CD4-positive, CD25-positive, alpha-beta regulatory T cell (primary cell): ENCODE measurements around the gene OTOP3. TPM values are rescaled to one million over a fixed set of nuclear protein-coding genes. Genes with fewer than 3 reads are reported as not detected.
"Not testable (repeated sequence)": the region's sequence is repeated elsewhere in the genome, so short reads cannot be mapped to it uniquely, and the experiment has no call there.

ENCODE experiments used
- ATAC-seq, 2 donors: fragments of 150-1000 bp; cut with Tn5 transposase; one replicate each; pipeline ENCODE4 v1.10.0; 2021; ENCODE audit warnings: low read depth in 2 of 2, moderate number of reproducible peaks in 2 of 2, moderate library complexity in 1 of 2
- DNase-seq, 3 donors: peaks; one replicate each; pipeline versions ENCODE4 v3.0.0 to v3.0.0-alpha.2; 2012 to 2022; ENCODE audit warnings: mixed read lengths in 1 of 3
- H3K27ac ChIP-seq: one replicate; pipeline ENCODE4 v1.7.0; 2013; ENCODE audit warnings: mild to moderate bottlenecking, low read length; ENCODE audit not compliant: insufficient read depth, poor library complexity, severe bottlenecking
- H3K27me3 ChIP-seq: one replicate; pipeline ENCODE4 v1.7.0; 2013; ENCODE audit warnings: low read length; ENCODE audit not compliant: control insufficient read depth, insufficient read depth
- H3K36me3 ChIP-seq: one replicate; pipeline ENCODE4 v1.7.0; 2013; ENCODE audit warnings: mild to moderate bottlenecking, low read length, moderate library complexity; ENCODE audit not compliant: control insufficient read depth, insufficient read depth
- H3K4me1 ChIP-seq: 2 replicates; pipeline ENCODE4 v1.7.0; 2013; ENCODE audit warnings: mild to moderate bottlenecking, low read length; ENCODE audit not compliant: insufficient read depth, control insufficient read depth, poor library complexity, severe bottlenecking
- H3K4me3 ChIP-seq: one replicate; pipeline ENCODE4 v1.7.0; 2013; ENCODE audit warnings: low read depth, mild to moderate bottlenecking, low read length, moderate library complexity
- H3K9me3 ChIP-seq, 2 experiments: 1 replicate in 1 of 2; 2 replicates in 1 of 2; pipeline ENCODE4 v1.7.0; 2013; ENCODE audit warnings: low read length in 2 of 2, mild to moderate bottlenecking in 1 of 2, moderate library complexity in 1 of 2; ENCODE audit not compliant: control insufficient read depth in 2 of 2
- H3K27ac Mint-ChIP-seq, 3 donors: one replicate each; pipeline ENCODE4 v1.8.0; 2020 to 2022; ENCODE audit warnings: mild to moderate bottlenecking in 3 of 3, mixed read lengths in 3 of 3, moderate library complexity in 2 of 3
- H3K27me3 Mint-ChIP-seq: one replicate; pipeline ENCODE4 v1.8.0; 2022; ENCODE audit warnings: mild to moderate bottlenecking, mixed read lengths
- H3K36me3 Mint-ChIP-seq: one replicate; pipeline ENCODE4 v1.8.0; 2020; ENCODE audit warnings: mixed read lengths
- H3K4me1 Mint-ChIP-seq, 4 donors: one replicate each; pipeline ENCODE4 v1.8.0; 2020 to 2022; ENCODE audit warnings: mixed read lengths in 4 of 4, mild to moderate bottlenecking in 1 of 4
- H3K4me3 Mint-ChIP-seq, 4 donors: one replicate each; pipeline ENCODE4 v1.8.0; 2020 to 2022; ENCODE audit warnings: mild to moderate bottlenecking in 4 of 4, mixed read lengths in 4 of 4, moderate library complexity in 3 of 4
- H3K9me3 Mint-ChIP-seq, 7 donors: one replicate each; pipeline ENCODE4 v1.8.0; 2020 to 2022; ENCODE audit warnings: mixed read lengths in 7 of 7, mild to moderate bottlenecking in 3 of 7, moderate library complexity in 2 of 7
- polyA plus RNA-seq, 4 donors: library from polyadenylated mRNA; unstranded; fragments of 300-500 nt; fragmentation: Illumina TruSeq; gene quantifications; one replicate each; pipeline ENCODE4 v1.2.3, GENCODE V29; 2021
- total RNA-seq: library from RNA; stranded (reverse); gene quantifications from one replicate; pipeline ENCODE4 v1.2.3, GENCODE V29; 2022

Gene OTOP3
- total and polyA plus RNA-seq, 5 donors from 2014 or later = not detected

DNA sequence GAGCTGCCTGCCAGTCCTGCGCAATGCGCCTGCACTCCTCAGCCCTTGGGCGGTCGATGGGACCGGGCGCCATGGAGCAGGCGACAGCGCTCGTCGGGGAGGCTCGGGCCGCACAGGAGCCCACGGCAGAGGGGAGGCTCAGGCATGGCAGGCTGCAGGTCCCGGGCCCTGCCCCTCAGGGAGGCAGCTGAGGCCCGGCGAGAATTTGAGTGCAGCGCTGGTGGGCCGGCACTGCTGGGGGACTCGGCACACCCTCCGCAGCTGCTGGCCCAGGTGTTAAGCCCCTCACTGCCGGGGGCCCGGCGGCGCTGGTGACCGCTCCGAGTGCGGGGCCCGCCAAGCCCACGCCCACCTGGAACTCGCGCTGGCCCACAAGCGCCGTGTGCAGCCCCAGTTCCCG, 28.7 kb upstream of the OTOP3 start:
- Histone ChIP-seq H3K27ac (no peak overlapping the region), H3K4me3 (no peak overlapping the region), H3K27me3 (peaks cover 2% of the 10 kb centered on the region), H3K4me1 (no peaks in the 10 kb centered on the region), H3K9me3 (no peaks in the 10 kb centered on the region), H3K36me3 (no peaks in the 10 kb centered on the region)
- Mint-ChIP-seq H3K9me3 (no peaks in the 10 kb centered on the region), H3K36me3 (no peaks in the 10 kb centered on the region), H3K4me1 (peaks cover 0 to 2% (median 0%) of the 10 kb centered on the region in 4 donors), H3K27me3 (peaks cover 4% of the 10 kb centered on the region), H3K4me3 (no peak overlapping the region), H3K27ac (no peak overlapping the region)
- DNase-seq (no peak), ATAC-seq (no peak)

DNA sequence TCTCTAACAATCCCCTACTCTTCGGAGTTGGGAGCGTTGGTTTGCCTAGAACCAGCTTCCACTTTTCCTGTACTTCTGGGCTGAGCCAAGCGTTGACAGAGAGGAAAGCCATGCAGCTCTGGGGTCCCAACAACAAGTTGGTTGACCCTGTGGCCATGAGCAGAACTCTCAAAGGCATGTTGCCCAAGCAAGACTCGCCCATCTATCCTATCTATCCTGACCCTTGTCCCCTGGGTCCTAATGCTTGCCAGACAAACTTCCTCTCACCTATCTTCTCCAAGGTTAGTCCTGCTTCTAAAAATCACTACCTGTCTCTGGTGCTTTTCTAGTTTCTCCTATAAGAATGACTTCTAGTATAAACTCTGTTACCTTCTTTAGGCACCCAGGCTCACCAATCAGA, 26.6 kb upstream of the OTOP3 start:
- H3K4me1 ChIP-seq, H3K9me3 ChIP-seq, H3K27ac Mint-ChIP-seq, H3K36me3 Mint-ChIP-seq, H3K4me3 Mint-ChIP-seq, ATAC-seq, DNase-seq, H3K4me1 Mint-ChIP-seq, H3K27ac ChIP-seq, H3K27me3 Mint-ChIP-seq, H3K9me3 Mint-ChIP-seq, H3K27me3 ChIP-seq, H3K36me3 ChIP-seq, H3K4me3 ChIP-seq: not testable (repeated sequence)

DNA sequence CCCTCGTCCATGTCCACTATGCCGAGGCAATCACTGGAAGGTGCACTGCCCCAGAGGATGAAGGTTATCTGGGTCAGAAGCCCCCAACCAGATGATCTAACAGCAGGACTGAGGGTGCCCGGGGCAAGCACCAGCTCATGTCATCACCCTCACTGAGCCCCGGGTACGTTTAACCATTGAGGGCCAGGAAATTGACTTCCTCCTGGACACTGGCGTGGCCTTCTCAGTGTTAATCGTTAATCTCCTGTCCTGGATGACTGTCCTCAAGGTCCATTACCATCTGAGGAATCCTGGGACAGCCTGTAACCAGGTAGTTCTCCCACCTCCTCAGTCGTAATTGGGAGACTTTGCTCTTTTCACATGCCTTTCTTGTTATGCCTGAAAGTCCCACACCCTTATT, 24.3 kb upstream of the OTOP3 start:
- H3K4me3 ChIP-seq, H3K4me1 ChIP-seq, ATAC-seq, H3K4me3 Mint-ChIP-seq, DNase-seq, H3K4me1 Mint-ChIP-seq, H3K27me3 ChIP-seq, H3K36me3 Mint-ChIP-seq, H3K9me3 ChIP-seq, H3K27ac ChIP-seq, H3K27me3 Mint-ChIP-seq, H3K36me3 ChIP-seq, H3K9me3 Mint-ChIP-seq, H3K27ac Mint-ChIP-seq: not testable (repeated sequence)

DNA sequence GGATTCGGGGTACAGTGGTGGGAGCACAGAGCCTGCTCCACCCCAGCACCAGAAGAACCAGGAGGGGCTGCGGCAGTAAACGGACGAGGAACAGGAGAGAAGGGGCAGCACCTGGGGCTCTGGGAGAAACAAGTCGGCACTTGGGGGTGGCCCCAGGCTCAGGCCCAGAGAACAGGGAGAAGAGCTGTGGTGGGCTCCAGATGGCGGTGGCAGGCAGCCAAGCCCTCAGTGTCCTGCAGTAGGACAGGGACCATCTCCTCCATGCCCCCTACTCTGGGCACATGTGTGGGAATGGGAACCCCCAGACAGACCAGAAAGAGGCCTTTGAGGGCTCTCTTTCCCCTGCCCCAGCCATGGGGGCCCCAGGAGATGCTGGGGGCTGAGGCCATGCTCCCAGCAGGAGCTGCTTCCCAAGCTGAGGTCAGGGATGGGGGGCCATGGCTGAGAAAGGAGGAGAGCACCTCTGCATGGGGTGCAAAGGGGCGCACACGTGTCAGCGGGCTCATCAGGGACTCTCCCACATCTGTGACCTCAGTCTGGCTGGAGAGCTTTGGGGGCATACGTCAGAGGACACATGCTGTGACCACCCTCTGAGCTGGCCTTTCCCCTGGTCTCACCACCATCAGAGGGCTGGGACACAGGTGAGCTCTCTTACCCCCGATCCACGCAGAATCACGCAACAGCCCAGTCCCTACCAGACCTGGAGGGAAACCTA, 19.4 kb upstream of the OTOP3 start:
- no peaks in the 10 kb centered on the region for H3K27me3 ChIP-seq

DNA sequence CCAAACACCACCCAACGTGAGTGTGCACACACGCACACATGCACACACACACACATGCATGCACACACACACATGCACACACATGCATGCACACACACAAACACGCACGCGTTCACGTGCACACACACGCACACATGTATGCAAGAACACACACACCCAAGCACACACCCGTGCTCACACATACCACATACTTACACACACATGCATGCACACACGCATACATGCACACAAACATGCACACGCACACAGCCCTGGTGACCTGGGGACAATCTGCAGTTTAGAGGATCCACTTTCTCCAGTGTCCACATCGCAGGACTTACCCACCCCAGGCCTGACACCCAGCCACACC, 18.9 kb upstream of the OTOP3 start:
- peak overlapping the region in 1 of 3 donors; percentile 42 for H3K27ac Mint-ChIP-seq
- H3K9me3 Mint-ChIP-seq = no peaks in the 10 kb centered on the region
- DNase-seq (no peak), ATAC-seq (no peak)
- Histone ChIP-seq H3K27me3 (no peaks in the 10 kb centered on the region), H3K36me3 (no peaks in the 10 kb centered on the region), H3K9me3 (no peaks in the 10 kb centered on the region), H3K4me1 (no peaks in the 10 kb centered on the region), H3K27ac (no peak overlapping the region), H3K4me3 (no peak overlapping the region)
- no peak overlapping the region for H3K4me3 Mint-ChIP-seq
- peaks cover 0 to 4% (median 0%) of the 10 kb centered on the region in 4 donors for H3K4me1 Mint-ChIP-seq
- peaks cover 21% of the 10 kb centered on the region for H3K27me3 Mint-ChIP-seq
- H3K36me3 Mint-ChIP-seq = no peaks in the 10 kb centered on the region

More for the DNA sequence above, 19.4 kb upstream of the OTOP3 start:
- H3K4me1 ChIP-seq = no peaks in the 10 kb centered on the region
- Mint-ChIP-seq H3K36me3 (no peaks in the 10 kb centered on the region), H3K4me3 (no peak overlapping the region), H3K27me3 (peaks cover 16% of the 10 kb centered on the region), H3K27ac (peak overlapping the region in 1 of 3 donors; percentile 42), H3K4me1 (peaks cover 0 to 4% (median 0%) of the 10 kb centered on the region in 4 donors), H3K9me3 (no peaks in the 10 kb centered on the region)
- H3K36me3 ChIP-seq = no peaks in the 10 kb centered on the region
- ATAC-seq (no peak), DNase-seq (no peak)
- no peak overlapping the region for H3K27ac ChIP-seq
- H3K9me3 ChIP-seq = no peaks in the 10 kb centered on the region
- no peak overlapping the region for H3K4me3 ChIP-seq

DNA sequence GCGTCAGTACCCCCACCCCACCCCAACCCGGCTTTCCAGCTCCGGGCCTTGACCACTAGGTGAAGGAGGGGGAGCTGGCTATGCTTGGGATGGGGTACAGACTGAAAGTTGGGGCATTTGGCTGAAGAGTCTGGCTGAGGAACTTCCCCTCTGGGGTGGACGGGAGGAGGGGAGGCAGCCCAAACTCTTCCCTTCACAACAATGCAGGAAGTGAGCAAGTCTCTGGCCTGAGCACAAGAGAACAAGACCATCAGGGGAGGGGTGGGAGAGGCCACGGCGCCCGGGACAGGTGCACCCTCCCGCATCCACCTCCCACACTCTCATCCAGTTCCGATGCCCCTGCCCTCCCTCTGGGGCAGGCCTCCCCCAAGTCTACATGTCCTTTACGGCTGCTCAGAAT, 18.3 kb upstream of the OTOP3 start:
- Histone ChIP-seq H3K27ac (no peak overlapping the region), H3K36me3 (no peaks in the 10 kb centered on the region), H3K27me3 (no peaks in the 10 kb centered on the region), H3K4me3 (no peak overlapping the region), H3K9me3 (no peaks in the 10 kb centered on the region), H3K4me1 (no peaks in the 10 kb centered on the region)
- DNase-seq (no peak), ATAC-seq (no peak)
- Mint-ChIP-seq H3K4me1 (peaks cover 0 to 5% (median 0%) of the 10 kb centered on the region in 4 donors), H3K27me3 (peaks cover 25% of the 10 kb centered on the region), H3K9me3 (peaks cover 0 to 1% (median 0%) of the 10 kb centered on the region in 7 donors), H3K4me3 (no peak overlapping the region), H3K36me3 (no peaks in the 10 kb centered on the region), H3K27ac (no peak overlapping the region)

DNA sequence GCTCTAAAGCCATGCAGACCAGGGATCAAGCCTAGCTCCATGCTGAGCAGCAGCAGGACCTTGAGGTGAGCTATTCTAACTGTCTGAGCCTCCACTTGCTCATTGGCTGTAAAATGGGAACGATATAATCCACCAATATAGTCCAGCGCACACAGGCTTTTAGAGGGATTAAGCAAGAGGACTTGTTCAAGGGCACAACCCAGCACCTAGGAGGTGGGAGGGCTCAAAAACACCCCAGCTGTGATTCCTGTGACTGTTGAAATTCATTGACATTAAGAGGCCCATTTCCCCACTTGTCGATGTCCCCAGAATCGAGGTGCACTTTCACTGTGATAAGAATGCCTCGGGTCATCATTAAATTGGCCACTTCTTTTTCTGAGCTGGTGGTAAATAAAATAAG, 16.8 kb upstream of the OTOP3 start:
- Mint-ChIP-seq H3K9me3 (peaks cover 0 to 1% (median 0%) of the 10 kb centered on the region in 7 donors), H3K36me3 (no peaks in the 10 kb centered on the region), H3K27ac (no peak overlapping the region), H3K27me3 (peaks cover 35% of the 10 kb centered on the region), H3K4me3 (no peak overlapping the region), H3K4me1 (peaks cover 0 to 12% (median 0%) of the 10 kb centered on the region in 4 donors)
- ATAC-seq (no peak), DNase-seq (no peak)
- Histone ChIP-seq H3K27me3 (no peaks in the 10 kb centered on the region), H3K27ac (no peak overlapping the region), H3K4me3 (no peak overlapping the region), H3K4me1 (peaks cover 12% of the 10 kb centered on the region), H3K9me3 (no peaks in the 10 kb centered on the region), H3K36me3 (no peaks in the 10 kb centered on the region)
